Stimulated activated naive CD8-positive, alpha-beta T cell treated with anti-CD3 and anti-CD28 coated beads, Interleukin-15, Interleukin-2, amounts not matched to agents 100 U/mL and 50 U/mL, for 24 hours (primary cell): ENCODE results near the gene TMEM87B.
"Not testable (repeated sequence)": the region's sequence is repeated elsewhere in the genome, so short reads cannot be mapped to it uniquely, and the experiment has no call there.

ENCODE experiments used
- ATAC-seq: fragments of 150-1000 bp; cut with Tn5 transposase; one replicate; pipeline ENCODE4 v1.10.0; 2021
- DNase-seq: peaks from one replicate; pipeline ENCODE4 v3.0.0; 2021

TMEM87B gene

GRCh38 chr2:112033600-112033999 is 21.5 kb upstream of the TMEM87B start:
- DNase-seq (no peak), ATAC-seq (no peak)

DNA sequence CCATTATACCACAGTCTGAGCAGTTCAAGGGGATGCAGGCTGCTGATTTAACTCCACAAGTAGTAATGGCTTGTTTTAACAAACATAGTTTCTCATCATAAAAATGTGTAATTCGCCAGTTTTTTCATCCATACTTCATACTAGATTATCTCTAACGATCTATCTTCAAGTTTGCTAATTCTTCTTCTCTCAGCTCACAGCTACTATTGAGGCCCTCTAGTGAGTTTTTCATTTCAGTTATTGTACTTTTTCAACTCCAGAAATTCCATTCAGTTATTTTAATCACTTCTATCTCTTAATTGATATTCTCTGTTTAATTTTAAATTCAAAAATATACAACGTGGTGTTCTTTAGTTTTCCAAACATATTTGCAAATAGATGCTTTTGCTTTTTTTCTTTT is 20.1 kb upstream of the TMEM87B start:
- ATAC-seq = no peak
- no peak for DNase-seq

DNA sequence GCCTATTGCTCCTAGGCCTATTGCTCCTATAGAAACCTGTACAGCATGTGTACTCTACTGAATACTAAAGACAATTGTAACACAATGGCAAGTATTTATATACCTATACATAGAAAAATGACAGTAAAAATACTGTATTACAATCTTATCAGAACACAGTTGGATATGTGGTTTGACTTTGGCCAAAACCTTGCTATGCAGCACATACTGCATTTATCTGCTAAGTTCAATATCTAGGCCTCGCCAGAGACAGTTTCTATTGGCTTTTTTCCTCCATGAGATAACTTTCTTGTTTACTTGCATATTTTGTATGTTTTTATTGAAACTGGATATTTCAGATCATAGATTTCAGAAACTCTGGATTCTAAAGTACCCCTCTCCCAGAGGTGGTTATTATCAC is 19.3 kb upstream of the TMEM87B start:
- no peak for DNase-seq
- ATAC-seq = no peak

DNA sequence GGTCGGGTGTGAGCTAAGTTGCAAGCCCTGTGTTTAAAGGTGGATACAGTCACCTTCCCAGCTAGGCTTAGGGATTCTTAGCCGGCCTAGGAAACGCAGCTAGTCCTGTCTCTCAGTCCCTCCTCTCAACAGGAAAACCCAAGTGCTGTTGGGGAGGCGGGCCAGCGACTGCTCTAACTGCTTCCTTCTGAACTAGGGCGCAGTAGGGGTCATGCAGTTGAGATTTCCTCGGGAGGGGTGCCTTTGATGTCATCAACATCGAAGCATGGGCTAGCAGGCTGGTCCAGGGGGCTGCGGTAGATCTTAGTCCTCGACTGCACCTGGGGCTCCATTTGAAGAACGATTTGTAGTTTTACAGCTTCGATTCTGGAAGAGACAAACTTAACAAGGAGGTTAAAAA is 15.5 kb upstream of the TMEM87B start:
- not testable (repeated sequence) for DNase-seq, ATAC-seq

- not testable (repeated sequence) for DNase-seq, ATAC-seq
Measured at GRCh38 chr2:112040066-112040465, 15.0 kb upstream of the TMEM87B start.

DNA sequence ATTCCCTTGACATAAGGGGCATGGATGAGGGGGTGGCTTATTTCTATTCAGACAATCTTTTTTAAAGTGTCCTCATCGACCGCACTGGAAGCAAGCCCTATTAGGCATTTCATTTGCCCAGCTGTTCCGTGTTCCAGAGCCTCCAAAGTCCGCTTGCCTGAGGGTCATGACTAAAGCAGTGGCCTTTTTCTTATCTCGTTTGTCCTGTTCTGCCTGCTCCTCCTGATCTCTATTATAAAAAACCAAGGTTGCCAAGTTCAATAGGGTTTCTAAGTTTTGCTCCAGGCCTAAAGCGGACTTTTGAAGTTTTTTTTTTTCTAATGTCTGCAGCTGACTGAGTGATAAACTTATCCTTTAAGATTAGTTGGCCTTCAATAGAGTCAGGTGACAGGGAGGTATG is 13.6 kb upstream of the TMEM87B start:
- DNase-seq, ATAC-seq: not testable (repeated sequence)

- DNase-seq (no peak), ATAC-seq (no peak)
Measured at GRCh38 chr2:112045446-112046014, 9.5 kb upstream of the TMEM87B start.

DNA sequence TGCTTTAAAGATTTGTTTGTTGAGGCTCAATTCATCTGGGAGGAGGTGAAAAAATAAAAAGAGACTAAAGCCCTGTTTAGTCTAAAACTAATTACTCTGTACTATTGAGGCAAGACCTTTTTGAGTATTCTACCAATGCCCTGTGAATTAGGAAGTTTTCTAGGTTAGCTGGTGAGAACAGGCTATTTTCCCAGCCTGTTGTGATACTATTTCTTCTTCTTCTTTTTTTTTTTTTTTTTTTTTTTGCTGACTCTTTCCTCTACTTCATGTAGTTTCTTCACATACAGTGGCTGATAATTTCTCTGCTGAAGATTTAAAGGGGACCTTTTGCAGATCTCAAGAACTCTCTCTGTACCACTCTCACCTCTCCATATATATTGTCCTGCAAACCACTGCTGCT is 8.8 kb upstream of the TMEM87B start:
- DNase-seq (no peak), ATAC-seq (no peak)

DNA sequence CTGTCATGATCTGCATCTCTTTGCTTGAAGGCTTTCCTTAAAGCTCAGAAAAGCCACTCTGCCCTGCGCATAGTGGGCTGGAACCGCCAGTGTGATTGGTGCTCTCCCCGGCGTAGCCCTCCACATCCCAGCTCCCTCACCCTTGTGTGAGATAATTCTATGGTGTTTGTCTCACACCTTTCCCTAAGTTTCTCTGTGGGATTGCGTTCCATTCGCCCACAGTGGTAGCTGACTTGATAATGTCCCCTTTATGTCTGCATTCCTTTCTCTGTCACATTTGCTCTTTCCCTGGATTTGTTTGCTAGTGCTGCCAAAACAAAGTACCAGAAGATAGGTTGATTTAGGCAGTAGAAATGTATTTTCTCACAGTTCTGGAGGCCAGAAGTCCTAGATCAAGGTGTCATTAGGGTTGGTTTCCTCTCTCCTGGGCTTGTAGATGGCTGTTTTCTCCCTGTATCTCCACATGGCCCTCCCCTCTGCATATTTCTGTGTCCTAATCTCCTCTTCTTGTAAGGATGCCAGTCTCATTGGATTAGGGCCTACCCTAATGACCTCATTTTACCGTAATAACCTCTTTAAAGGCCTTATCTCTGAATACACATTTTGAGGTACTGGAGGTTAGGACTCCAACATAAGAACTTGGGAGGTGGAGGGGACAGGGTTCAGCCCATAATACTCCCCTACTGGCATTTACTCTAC is 7.4 kb upstream of the TMEM87B start:
- DNase-seq = no peak
- no peak for ATAC-seq

DNA sequence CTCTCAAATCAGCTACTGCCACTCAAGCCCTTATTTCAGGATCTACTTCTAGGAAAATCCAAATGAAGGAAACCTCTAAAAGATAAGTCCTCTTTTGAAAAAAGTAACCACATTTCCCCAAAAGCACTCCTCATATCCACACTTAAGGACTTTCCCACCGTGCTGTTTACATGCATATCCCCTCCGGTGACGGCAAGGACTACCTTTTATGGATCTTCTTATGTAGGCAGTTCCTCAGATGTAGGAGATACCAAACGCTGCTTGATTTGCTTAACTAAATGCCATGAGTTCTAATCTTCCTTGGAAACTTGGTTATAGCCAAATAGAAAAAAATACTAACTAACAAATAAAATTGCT is 6.9 kb upstream of the TMEM87B start:
- no peak for ATAC-seq
- no peak for DNase-seq

- ATAC-seq = no peak
- DNase-seq = peak; percentile 20
Measured at GRCh38 chr2:112048887-112049286, 6.2 kb upstream of the TMEM87B start.

DNA sequence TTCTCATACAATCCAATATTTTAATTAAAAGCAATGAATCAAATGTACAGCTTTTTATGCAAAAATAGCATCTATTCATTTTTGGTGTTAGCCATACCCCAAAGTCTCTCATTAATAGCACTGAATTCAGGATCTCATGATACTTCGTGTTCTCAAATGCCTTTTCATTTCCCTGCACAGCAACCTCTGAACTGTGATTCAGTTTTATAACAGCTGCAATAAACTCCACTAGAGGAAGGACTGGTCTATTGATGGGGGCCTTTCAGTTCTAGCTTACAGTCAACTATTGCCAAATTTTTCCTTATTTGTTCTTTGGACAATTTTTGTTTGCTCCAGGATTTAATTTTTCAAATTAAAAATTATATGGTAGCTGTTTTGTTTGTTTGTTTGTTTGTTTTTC is 4.8 kb upstream of the TMEM87B start:
- ATAC-seq (no peak), DNase-seq (no peak)

GRCh38 chr2:112053917-112054846 is 887 bp upstream of the TMEM87B start:
- DNase-seq = peak; percentile 98
- peak; percentile 76 for ATAC-seq

DNA sequence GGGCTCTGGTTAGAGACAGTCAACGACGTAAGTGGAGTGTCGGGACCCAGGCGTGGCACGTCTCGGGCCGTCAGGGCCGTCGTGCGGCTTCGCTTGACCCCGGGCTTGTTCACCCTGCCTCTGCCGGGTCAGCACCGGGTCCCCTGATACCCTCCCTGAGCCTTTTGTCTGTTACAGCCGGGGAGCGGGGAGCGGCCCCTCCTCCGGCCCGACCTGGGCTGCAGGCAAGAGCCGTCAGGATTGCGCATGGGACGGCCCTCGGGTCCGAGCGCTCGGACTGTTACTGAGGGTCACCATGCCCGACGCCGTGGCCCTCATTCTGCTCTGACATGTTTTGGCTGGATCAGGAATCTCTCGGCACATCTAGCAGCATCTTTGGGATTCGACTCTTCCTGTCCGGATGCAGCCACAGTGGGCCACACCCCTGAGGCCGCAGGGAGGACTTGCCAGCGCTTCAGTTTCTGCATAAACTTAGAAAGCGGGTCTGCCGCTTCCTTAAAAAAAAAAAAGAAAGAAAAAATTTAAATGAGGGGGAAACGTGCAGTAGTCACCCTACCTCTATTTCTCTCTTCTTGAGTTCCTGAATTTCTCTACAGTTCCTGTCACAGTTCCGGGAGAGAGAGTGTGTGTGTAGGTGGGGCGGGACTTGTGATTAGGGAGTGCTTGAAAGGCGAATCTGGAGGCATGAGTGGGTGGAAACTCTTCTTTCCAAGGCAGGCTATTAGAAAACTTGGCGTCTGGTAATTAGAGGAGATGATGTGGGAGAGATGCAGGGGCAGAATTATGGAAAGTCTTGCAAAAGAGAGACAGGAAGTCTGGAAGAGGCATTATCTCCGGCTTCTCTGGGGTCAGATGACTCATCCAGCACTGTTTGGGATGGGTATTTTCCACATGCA is 909 bp downstream of the TMEM87B start:
- DNase-seq = peak; percentile 53

DNA sequence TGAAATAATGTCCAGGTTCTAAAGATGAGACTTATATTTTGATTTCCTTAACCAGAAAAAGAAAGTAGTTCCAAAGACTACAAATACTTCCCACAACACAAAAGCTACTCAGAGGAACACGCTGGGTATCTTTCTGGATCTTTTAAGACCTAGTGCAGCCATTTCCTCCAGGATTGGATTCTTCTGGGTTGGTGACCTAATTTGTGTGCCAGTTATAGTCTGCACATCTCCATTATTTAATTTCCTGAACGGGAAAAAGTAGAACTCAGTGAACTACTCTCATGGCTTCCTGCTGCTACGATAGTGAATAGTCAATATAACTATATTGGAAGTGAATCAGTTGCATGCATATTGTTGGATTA is 1.5 kb downstream of the TMEM87B start:
- no peak for ATAC-seq
- no peak for DNase-seq

More for the DNA sequence above, 909 bp downstream of the TMEM87B start:
- no peak for ATAC-seq

GRCh38 chr2:112059671-112060070 is 4.6 kb downstream of the TMEM87B start:
- no peak for ATAC-seq

GRCh38 chr2:112061299-112061698 is 6.2 kb downstream of the TMEM87B start:
- ATAC-seq = no peak
- no peak for DNase-seq

More at GRCh38 chr2:112059671-112060070, 4.6 kb downstream of the TMEM87B start:
- DNase-seq = no peak

- ATAC-seq = peak; percentile 10
- no peak for DNase-seq
Measured at GRCh38 chr2:112061840-112062239, 6.8 kb downstream of the TMEM87B start.

DNA sequence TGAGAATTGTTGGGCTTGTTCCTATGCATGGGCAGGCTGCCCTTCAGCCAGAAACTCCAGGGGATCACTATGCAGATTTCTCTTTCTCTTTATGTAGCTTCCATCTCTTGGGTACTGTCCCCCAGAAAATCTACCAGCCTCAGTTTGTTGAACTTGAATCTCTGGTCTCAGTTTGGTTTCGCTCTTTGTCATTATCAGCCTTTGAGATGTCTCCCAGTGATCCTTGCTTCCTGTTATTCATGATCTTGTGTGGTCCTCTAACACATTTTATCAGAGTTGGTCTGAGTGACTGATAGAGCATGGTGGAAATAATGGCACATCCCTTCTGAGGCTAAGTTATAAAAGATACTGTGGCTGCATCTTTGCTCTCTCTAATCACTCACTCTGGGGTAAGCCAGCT is 7.8 kb downstream of the TMEM87B start:
- DNase-seq (no peak), ATAC-seq (peak; percentile 90)

DNA sequence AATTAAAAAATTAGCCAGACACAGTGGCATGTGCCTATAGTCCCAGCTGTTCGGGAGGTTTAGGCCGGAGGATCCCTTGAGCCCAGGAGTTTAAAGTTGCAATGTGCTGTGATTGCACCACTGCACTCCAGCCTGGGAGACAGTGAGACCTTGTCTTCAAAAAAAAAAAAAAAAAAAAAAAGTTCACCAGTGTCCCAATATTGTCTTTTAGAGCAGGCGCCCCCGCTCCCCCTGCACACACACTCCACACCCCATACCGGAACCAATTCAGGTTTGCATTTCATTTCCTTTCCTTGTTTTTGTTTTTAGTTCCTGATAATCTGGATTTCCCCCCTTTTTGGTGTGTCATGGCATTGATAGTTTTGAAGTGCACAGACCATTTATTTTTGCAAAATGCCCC is 10.4 kb downstream of the TMEM87B start:
- no peak for DNase-seq
- ATAC-seq = no peak

- peak; percentile 21 for ATAC-seq
- DNase-seq = no peak
Measured at GRCh38 chr2:112065966-112066365, 10.9 kb downstream of the TMEM87B start.

DNA sequence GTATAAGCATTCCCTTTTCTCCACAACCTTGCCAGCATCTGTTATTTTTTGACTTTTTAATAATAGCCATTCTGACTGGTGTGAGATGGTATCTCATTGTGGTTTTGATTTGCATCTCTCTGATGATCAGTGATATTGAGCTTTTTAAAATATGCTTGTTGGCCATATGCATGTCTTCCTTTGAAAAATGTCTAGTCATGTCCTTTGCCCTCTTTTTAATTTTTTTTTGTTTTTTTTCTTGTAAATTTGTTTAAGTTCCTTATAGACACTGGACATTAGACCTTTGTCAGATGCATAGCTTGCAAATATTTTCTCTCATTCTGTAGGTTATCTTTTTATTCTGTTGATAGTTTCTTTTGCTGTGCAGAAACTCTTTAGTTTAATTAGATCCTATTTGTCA is 14.7 kb downstream of the TMEM87B start:
- DNase-seq, ATAC-seq: not testable (repeated sequence)
